GM20431 (cell line): ENCODE results near the gene PHLDB1.

Experiments used
- in situ Hi-C: fragments of 300-500 bp; cut with MseI, MboI; formaldehyde crosslinking; loops from one replicate; pipeline ENCODE4 v1.15.0; 2020; ENCODE audit warnings: low sequenced_read_pairs; ENCODE audit not compliant: unreplicated experiment

Gene PHLDB1

DNA sequence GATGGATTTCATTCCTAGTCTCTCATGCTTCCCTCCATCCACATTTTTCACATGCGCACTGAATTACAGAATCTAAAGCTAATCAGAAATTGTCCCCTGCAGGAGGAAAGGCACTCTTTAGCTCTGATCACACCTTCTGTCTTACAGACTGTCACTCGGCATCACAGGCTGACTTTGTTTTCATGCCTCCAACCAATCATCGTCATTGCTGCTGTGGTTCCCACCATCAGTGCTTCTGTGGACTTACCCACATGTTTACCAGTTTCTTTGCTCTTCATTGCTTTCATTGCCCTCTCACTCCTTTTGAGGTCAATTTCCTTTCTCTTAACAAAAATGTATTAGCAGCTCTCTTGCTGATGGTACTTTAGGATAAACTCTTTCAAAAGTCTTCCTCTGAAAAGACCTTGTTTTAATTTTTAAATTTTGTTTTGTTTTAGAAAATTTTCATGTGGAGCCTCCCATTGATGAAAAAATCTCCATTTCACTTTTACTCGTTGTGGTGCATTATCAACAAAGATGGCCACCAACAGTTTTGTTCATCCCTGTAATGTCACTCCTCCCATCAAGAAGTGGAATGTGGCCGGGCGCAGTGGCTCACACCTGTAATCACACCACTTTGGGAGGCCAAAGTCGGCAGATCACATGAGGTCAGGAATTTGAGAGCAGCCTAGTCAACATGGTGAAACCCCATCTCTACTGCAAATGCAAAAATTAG is 92.2 kb downstream of the PHLDB1 start:
- in situ Hi-C loops, result loop anchor here (25.0 kb wide), 1 partner anchor 263 kb away; the partner anchor contains the start of genes FOXR1 and UPK2

GRCh38 chr11:118703563-118704106 is 96.2 kb downstream of the PHLDB1 start:
- in situ Hi-C loops, result no loop called here

DNA sequence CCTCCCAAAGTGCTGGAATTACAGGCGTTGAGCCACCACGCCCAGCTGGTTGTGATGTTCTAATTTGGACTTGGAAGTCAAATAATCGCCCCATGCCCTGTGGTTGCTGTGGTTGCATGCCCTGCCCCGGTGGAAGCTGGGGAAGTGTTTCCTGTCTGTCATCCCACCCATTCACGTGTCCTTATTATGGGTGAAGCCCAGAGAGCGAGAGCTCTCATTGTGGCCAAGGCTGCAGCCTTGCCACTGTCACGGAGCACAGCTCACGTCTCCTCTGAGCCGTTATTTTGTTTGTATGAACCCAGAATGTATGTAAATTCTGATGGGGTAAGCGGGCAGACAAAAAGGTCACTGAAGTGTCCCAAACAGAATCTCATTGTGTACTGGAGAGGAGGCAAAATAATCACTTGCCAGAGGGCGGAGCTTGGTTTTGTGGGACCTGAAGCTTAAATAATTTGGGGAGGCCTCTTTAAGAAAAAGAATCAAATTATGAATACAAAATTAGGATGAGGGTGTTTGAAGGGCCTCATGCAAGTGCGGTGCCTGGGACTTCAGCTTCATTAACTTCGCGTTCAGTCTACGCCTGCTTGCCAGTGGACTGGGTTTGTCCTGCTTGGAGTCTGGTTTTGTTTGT is 97.8 kb downstream of the PHLDB1 start:
- in situ Hi-C loops, result no loop called here

DNA sequence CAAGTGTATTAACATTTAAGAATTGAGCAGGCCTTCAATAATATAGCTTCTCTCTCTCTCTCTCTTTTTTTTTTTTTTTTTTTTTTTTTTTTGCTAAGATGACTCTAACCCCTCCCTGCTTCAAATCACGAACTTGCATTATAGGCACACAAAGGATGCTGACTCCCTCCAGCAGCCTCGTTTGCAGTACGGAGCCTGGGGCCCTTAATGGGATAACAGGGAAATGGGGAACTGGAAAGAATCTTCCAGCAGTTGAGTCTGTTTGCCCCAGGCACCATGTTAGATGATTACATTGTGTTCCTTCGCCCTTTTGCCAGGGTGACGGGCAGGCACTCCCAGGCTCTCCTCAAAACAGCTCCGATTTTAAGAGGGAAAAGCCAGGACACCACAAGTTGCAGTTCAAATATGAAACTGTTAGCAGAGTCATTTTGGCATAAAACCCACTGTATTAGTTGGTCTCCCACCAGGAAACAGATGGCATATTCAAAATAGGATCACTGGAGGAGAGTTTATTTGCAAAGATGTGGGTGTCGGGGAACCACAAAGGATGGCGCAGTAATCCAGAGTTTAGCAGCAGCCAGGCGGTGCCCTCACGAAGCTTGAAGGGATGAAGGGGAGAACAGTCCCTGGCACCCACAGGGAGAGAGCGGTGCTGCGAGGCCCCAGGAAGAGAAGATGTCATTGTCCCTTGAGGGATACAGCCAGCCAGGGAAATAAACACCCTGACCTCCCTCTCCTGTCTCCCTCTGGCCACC is 98.6 kb downstream of the PHLDB1 start:
- in situ Hi-C loops, result no loop called here

DNA sequence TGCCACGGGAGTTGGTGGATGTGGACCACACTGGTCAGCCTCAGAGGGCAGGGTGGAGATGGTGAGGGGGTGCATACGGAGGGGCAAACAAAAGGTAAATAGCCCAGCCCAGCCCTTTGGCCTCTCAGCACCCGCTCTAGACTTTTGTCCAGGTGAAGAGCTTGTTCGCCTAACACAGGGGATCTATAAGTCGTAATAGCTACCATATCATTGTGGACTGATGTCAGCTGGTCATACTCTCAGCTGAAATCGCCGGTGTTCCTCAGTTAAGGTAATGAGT is 99.1 kb downstream of the PHLDB1 start:
- in situ Hi-C loops, result no loop called here
